GM21381 (cell line): ENCODE measurements around the gene COQ2.

Source experiments
- ATAC-seq: cut with Tn5 transposase; IDR thresholded peaks from one replicate; pipeline ENCODE4 v1.9.1; 2021; ENCODE audit warnings: mild to moderate bottlenecking, moderate library complexity; ENCODE audit not compliant: unreplicated experiment

The COQ2 gene

GRCh38 chr4:83219344-83220331, 65.0 kb downstream of the COQ2 start:
- no peak for ATAC-seq

- peak; percentile 70 for ATAC-seq
Measured at GRCh38 chr4:83217721-83218522, 66.7 kb downstream of the COQ2 start.

GRCh38 chr4:83216959-83217683, 67.5 kb downstream of the COQ2 start:
- ATAC-seq, result no peak

- ATAC-seq, result no peak
Measured at GRCh38 chr4:83214079-83214478, 70.5 kb downstream of the COQ2 start.
